Neuronal stem cell (in vitro differentiated cells): ENCODE results near the gene ZNF496.

Experiments
- DNase-seq: peaks from one replicate; pipeline ENCODE4 v3.0.0-alpha.2; 2013; ENCODE audit warnings: low spot score
- H2AFZ ChIP-seq: one replicate; pipeline ENCODE4 v1.6.1; 2013; ENCODE audit warnings: mild to moderate bottlenecking, low read length, inconsistent platforms
- H2AK5ac ChIP-seq: 2 replicates; pipeline ENCODE4 v1.6.1; 2013; ENCODE audit warnings: low read depth, mild to moderate bottlenecking, inconsistent platforms, low read length, moderate library complexity, mixed read lengths
- H2BK120ac ChIP-seq: 2 replicates; pipeline ENCODE4 v1.6.1; 2013; ENCODE audit warnings: low read depth, mild to moderate bottlenecking, inconsistent platforms, low read length, moderate library complexity, mixed read lengths
- H2BK12ac ChIP-seq: one replicate; pipeline ENCODE4 v1.6.1; 2013; ENCODE audit warnings: low read length, inconsistent platforms
- H2BK15ac ChIP-seq: 2 replicates; pipeline ENCODE4 v1.6.1; 2013; ENCODE audit warnings: mild to moderate bottlenecking, low read length, inconsistent platforms, mixed read lengths
- H2BK5ac ChIP-seq: one replicate; pipeline ENCODE4 v1.6.1; 2013; ENCODE audit warnings: inconsistent platforms, mild to moderate bottlenecking, low read length, moderate library complexity
- H3K14ac ChIP-seq: one replicate; pipeline ENCODE4 v1.6.1; 2013; ENCODE audit warnings: low read length, inconsistent platforms
- H3K18ac ChIP-seq: 2 replicates; pipeline ENCODE4 v1.6.1; 2013; ENCODE audit warnings: low read length, inconsistent platforms
- H3K23ac ChIP-seq: 2 replicates; pipeline ENCODE4 v1.6.1; 2013; ENCODE audit warnings: low read depth, mild to moderate bottlenecking, mixed read lengths, low read length, inconsistent platforms; ENCODE audit not compliant: poor library complexity
- H3K27ac ChIP-seq: replicated peaks from 3 replicates; pipeline ENCODE4 v1.5.1; 2013; ENCODE audit warnings: low read length, inconsistent platforms
- H3K27me3 ChIP-seq, 3 experiments: 2 replicates each; pipeline ENCODE4 v1.6.1; 2013; ENCODE audit warnings: low read length in 3 of 3, mild to moderate bottlenecking in 2 of 3, inconsistent platforms in 1 of 3, low read depth in 1 of 3, mixed read lengths in 1 of 3, moderate library complexity in 1 of 3; ENCODE audit not compliant: control insufficient read depth in 3 of 3, insufficient read depth in 3 of 3
- H3K36me3 ChIP-seq, 2 donors: replicated peaks in 1 of 2; 2 replicates each; pipeline ENCODE4 v1.6.1; 2013; ENCODE audit warnings: low read length in 2 of 2; ENCODE audit not compliant: control insufficient read depth in 2 of 2, insufficient read depth in 2 of 2
- H3K4ac ChIP-seq: 2 replicates; pipeline ENCODE4 v1.6.1; 2013; ENCODE audit warnings: inconsistent platforms, mild to moderate bottlenecking, low read length, moderate library complexity
- H3K4me1 ChIP-seq, 2 donors: 1 replicate in 1 of 2; 2 replicates in 1 of 2; pipeline ENCODE4 v1.6.1; 2013; ENCODE audit warnings: low read length in 2 of 2, low read depth in 1 of 2; ENCODE audit not compliant: control insufficient read depth in 2 of 2, insufficient read depth in 1 of 2
- H3K4me2 ChIP-seq: one replicate; pipeline ENCODE4 v1.6.1; 2013; ENCODE audit warnings: mild to moderate bottlenecking, low read length, inconsistent platforms; ENCODE audit not compliant: insufficient read depth, poor library complexity, severe bottlenecking
- H3K4me3 ChIP-seq, 2 donors: 2 replicates each; pipeline ENCODE4 v1.5.1; 2013; ENCODE audit warnings: low read length in 2 of 2, mild to moderate bottlenecking in 2 of 2, inconsistent platforms in 1 of 2, moderate library complexity in 1 of 2
- H3K79me1 ChIP-seq: one replicate; pipeline ENCODE4 v1.6.1; 2013; ENCODE audit warnings: low read depth, mild to moderate bottlenecking, inconsistent platforms, low read length, moderate library complexity
- H3K9ac ChIP-seq: one replicate; pipeline ENCODE4 v1.6.1; 2013; ENCODE audit warnings: mild to moderate bottlenecking, low read depth, low read length, inconsistent platforms; ENCODE audit not compliant: poor library complexity
- H3K9me3 ChIP-seq, 2 donors: replicated peaks in 1 of 2; 2 replicates each; pipeline versions ENCODE3 to v1.6.1; 2013; ENCODE audit warnings: low read length in 2 of 2, mild to moderate bottlenecking in 2 of 2, inconsistent platforms in 1 of 2, low read depth in 1 of 2, mixed read lengths in 1 of 2, moderate library complexity in 1 of 2; ENCODE audit not compliant: control insufficient read depth in 2 of 2, insufficient read depth in 1 of 2
- H4K8ac ChIP-seq: one replicate; pipeline ENCODE4 v1.6.1; 2013; ENCODE audit warnings: low read depth, mild to moderate bottlenecking, inconsistent platforms, low read length, moderate library complexity
- H4K91ac ChIP-seq: one replicate; pipeline ENCODE4 v1.6.1; 2013; ENCODE audit warnings: low read length, low read depth, mild to moderate bottlenecking, inconsistent platforms; ENCODE audit not compliant: poor library complexity
- WGBS, 2 donors: extraction: QIAGEN DNeasy Blood & Tissue Kit; methylation state at CpG; one replicate each; pipeline ENCODE4 v1.1.7; 2013; ENCODE audit warnings: missing lambda C conversion rate in 2 of 2, mixed read lengths in 1 of 2; ENCODE audit not compliant: insufficient read length in 2 of 2, insufficient replicate concordance in 1 of 2; ENCODE audit errors: extremely low coverage in 2 of 2; 5-methylcytosine and 5-hydroxymethylcytosine counted together

Gene ZNF496

GRCh38 chr1:247296599-247297180 lies 35.0 kb downstream of the ZNF496 start:
- Histone ChIP-seq H3K4me1 (peaks cover 15 to 17% of the 10 kb centered on the region in 2 donors), H4K8ac (no peak overlapping the region), H3K4me3 (no peak overlapping the region), H3K9me3 (peaks cover 0 to 2% of the 10 kb centered on the region in 2 donors), H3K9ac (no peak overlapping the region), H2BK12ac (no peak overlapping the region), H3K27ac (no peak overlapping the region), H3K36me3 (peaks cover 27 to 45% of the 10 kb centered on the region in 2 donors), H2AFZ (no peak overlapping the region), H4K91ac (no peak overlapping the region), H2AK5ac (no peak overlapping the region), H2BK5ac (no peak overlapping the region), H3K18ac (no peak overlapping the region), H3K27me3 (no peaks in the 10 kb centered on the region), H3K4me2 (no peak overlapping the region), H3K23ac (no peak overlapping the region), H3K4ac (no peak overlapping the region), H3K14ac (no peak overlapping the region), H2BK120ac (no peak overlapping the region), H3K79me1 (peaks cover 1% of the 10 kb centered on the region), H2BK15ac (no peak overlapping the region)
- no CpG with 5 or more reads among the region's 8 CpGs for WGBS, 2 donors
- DNase-seq, result no peak

- Histone ChIP-seq H3K9me3 (no peaks in the 10 kb centered on the region), H3K23ac (no peak overlapping the region), H3K4ac (no peak overlapping the region), H4K8ac (no peak overlapping the region), H3K9ac (no peak overlapping the region), H2BK12ac (no peak overlapping the region), H4K91ac (no peak overlapping the region), H3K4me3 (no peak overlapping the region), H3K4me2 (no peak overlapping the region), H3K4me1 (peaks cover 15 to 17% of the 10 kb centered on the region in 2 donors), H2BK5ac (no peak overlapping the region), H2BK15ac (no peak overlapping the region), H2BK120ac (no peak overlapping the region), H3K27ac (no peak overlapping the region), H2AK5ac (no peak overlapping the region), H3K27me3 (no peaks in the 10 kb centered on the region), H3K36me3 (peaks cover 17 to 35% of the 10 kb centered on the region in 2 donors), H3K14ac (no peak overlapping the region), H2AFZ (no peak overlapping the region), H3K18ac (no peak overlapping the region), H3K79me1 (peaks cover under 1% of the 10 kb centered on the region)
- WGBS, 2 donors, result no CpG with 5 or more reads among the region's 5 CpGs
- no peak for DNase-seq
These were observed 35.9 kb downstream of the ZNF496 start for GRCh38 chr1:247295746-247296145.

- WGBS, 2 donors, result no CpG with 5 or more reads among the region's 6 CpGs
- no peak for DNase-seq
- Histone ChIP-seq H4K8ac (no peak overlapping the region), H3K18ac (no peak overlapping the region), H2AK5ac (no peak overlapping the region), H3K9me3 (no peaks in the 10 kb centered on the region), H4K91ac (no peak overlapping the region), H3K4me3 (no peak overlapping the region), H3K36me3 (peaks cover 13 to 31% of the 10 kb centered on the region in 2 donors), H3K4ac (no peak overlapping the region), H2BK12ac (no peak overlapping the region), H2AFZ (no peak overlapping the region), H3K4me1 (peaks cover 15 to 17% of the 10 kb centered on the region in 2 donors), H3K14ac (no peak overlapping the region), H2BK15ac (no peak overlapping the region), H3K79me1 (no peaks in the 10 kb centered on the region), H3K23ac (no peak overlapping the region), H3K27ac (no peak overlapping the region), H3K27me3 (no peaks in the 10 kb centered on the region), H3K4me2 (no peak overlapping the region), H3K9ac (no peak overlapping the region), H2BK5ac (no peak overlapping the region), H2BK120ac (no peak overlapping the region)
These were observed 36.4 kb downstream of the ZNF496 start for GRCh38 chr1:247295274-247295684.

- H2AFZ ChIP-seq, result no peak overlapping the region
- no peaks in the 10 kb centered on the region for H3K79me1 ChIP-seq
- H2BK120ac ChIP-seq, result no peak overlapping the region
- H3K36me3 ChIP-seq, result peaks cover 6 to 21% of the 10 kb centered on the region in 2 donors
- H3K4me3 ChIP-seq, result no peak overlapping the region
- no peak overlapping the region for H3K27ac ChIP-seq
- H4K8ac ChIP-seq, result no peak overlapping the region
- no peak overlapping the region for H3K14ac ChIP-seq
- H2AK5ac ChIP-seq, result no peak overlapping the region
- H3K4me2 ChIP-seq, result no peak overlapping the region
- peaks cover 13 to 17% of the 10 kb centered on the region in 2 donors for H3K4me1 ChIP-seq
- no peak overlapping the region for H3K4ac ChIP-seq
- H2BK15ac ChIP-seq, result no peak overlapping the region
- no peak overlapping the region for H3K18ac ChIP-seq
- H4K91ac ChIP-seq, result no peak overlapping the region
- no peaks in the 10 kb centered on the region for H3K27me3 ChIP-seq
- no peak for DNase-seq
- no peaks in the 10 kb centered on the region for H3K9me3 ChIP-seq
- no peak overlapping the region for H3K23ac ChIP-seq
- no CpG with 5 or more reads among the region's 5 CpGs for WGBS, 2 donors
- H3K9ac ChIP-seq, result no peak overlapping the region
- H2BK5ac ChIP-seq, result no peak overlapping the region
- no peak overlapping the region for H2BK12ac ChIP-seq
These were observed 37.4 kb downstream of the ZNF496 start for GRCh38 chr1:247294282-247294681.
